HepG2 (cell line): Measurements from ENCODE around the gene NGEF. TPM values are rescaled to one million over a fixed set of nuclear protein-coding genes. Genes with fewer than 3 reads are reported as not detected.

ENCODE experiments used
- CHD2 ChIP-seq: IDR thresholded peaks from 2 replicates; pipeline ENCODE4 v1.6.1; 2011; ENCODE audit warnings: low read depth, low read length, improper control_type of control experiment
- MXI1 ChIP-seq: IDR thresholded peaks from 3 replicates; pipeline ENCODE4 v1.6.1; 2012; ENCODE audit warnings: low read depth, low read length, inconsistent platforms, borderline replicate concordance
- NAIF1 ChIP-seq: sonication (generic); formaldehyde crosslinking; IDR thresholded peaks from 2 replicates; pipeline ENCODE4 v1.5.0; 2020; ENCODE audit warnings: mild to moderate bottlenecking, missing genetic modification reagents, borderline replicate concordance
- ZBTB8A ChIP-seq: sonication (generic); formaldehyde crosslinking; IDR thresholded peaks from 2 replicates; pipeline ENCODE4 v1.4.0; 2020; ENCODE audit warnings: mild to moderate bottlenecking, low read depth, missing genetic modification reagents, borderline replicate concordance
- ZNF17 ChIP-seq: sonication (generic); formaldehyde crosslinking; IDR thresholded peaks from 2 replicates; pipeline ENCODE4 v1.5.0; 2020; ENCODE audit warnings: mild to moderate bottlenecking, missing genetic modification reagents
- ZNF230 ChIP-seq: sonication (generic); formaldehyde crosslinking; IDR thresholded peaks from 2 replicates; pipeline ENCODE4 v1.4.0; 2020; ENCODE audit warnings: mild to moderate bottlenecking, missing genetic modification reagents
- ZNF33B ChIP-seq: sonication (generic); formaldehyde crosslinking; IDR thresholded peaks from 2 replicates; pipeline ENCODE4 v1.5.1; 2020; ENCODE audit warnings: mild to moderate bottlenecking, missing genetic modification reagents
- polyA plus RNA-seq, 8 experiments: library from polyadenylated mRNA; depleted of rRNA in 3 of 8; stranded (reverse) in 7 of 8; unstranded in 1 of 8; fragments of >200 nt; fragmentation: Illumina TruSeq in 4 of 8; extraction: Trizol in 4 of 8; gene quantifications; 2 replicates each; pipeline versions ENCODE4 v1.2.1 to v1.2.3, GENCODE V29; 2011 to 2016; ENCODE audit warnings: low read depth in 4 of 8, missing spikeins in 1 of 8, mixed read lengths in 1 of 8; ENCODE audit not compliant: insufficient read depth in 1 of 8
- total RNA-seq, 5 experiments: library from RNA; depleted of rRNA; stranded (reverse); fragments of >200 nt; fragmentation: Illumina TruSeq; extraction: Trizol; gene quantifications; 2 replicates each; pipeline ENCODE4 v1.2.3, GENCODE V29; 2016; ENCODE audit warnings: low read depth in 1 of 5
- TF ChIP-seq, protein P1 (sequence below): sonication (generic); formaldehyde crosslinking; IDR thresholded peaks from 2 replicates; pipeline ENCODE4 v1.8.1; 2022; ENCODE audit warnings: mild to moderate bottlenecking, missing genetic modification reagents
- TF ChIP-seq, protein P2 (sequence below): sonication (generic); formaldehyde crosslinking; IDR thresholded peaks from 2 replicates; pipeline ENCODE4 v1.5.1; 2020; ENCODE audit warnings: mild to moderate bottlenecking, moderate library complexity, missing genetic modification reagents
- TF ChIP-seq, protein P3 (sequence below): IDR thresholded peaks from 2 replicates; pipeline ENCODE4 v1.6.1; 2016; ENCODE audit warnings: mild to moderate bottlenecking
- TF ChIP-seq, protein P4 (sequence below): sonication (generic); formaldehyde crosslinking; IDR thresholded peaks from 2 replicates; pipeline ENCODE4 v1.4.0; 2020; ENCODE audit warnings: missing genetic modification reagents
- TF ChIP-seq, protein P5 (sequence below): sonication (generic); formaldehyde crosslinking; IDR thresholded peaks from 2 replicates; pipeline ENCODE4 v1.8.0; 2022; ENCODE audit warnings: mild to moderate bottlenecking, missing genetic modification reagents
- TF ChIP-seq, protein P6 (sequence below): sonication (generic); formaldehyde crosslinking; IDR thresholded peaks from 2 replicates; pipeline ENCODE4 v1.5.0; 2020; ENCODE audit warnings: missing genetic modification reagents

NGEF gene
- total and polyA plus RNA-seq, 2 of the 13 experiments (the other 11 are each of a cell fraction or from before 2014, with no cell fraction given) = 14.4 to 36.9 TPM

DNA sequence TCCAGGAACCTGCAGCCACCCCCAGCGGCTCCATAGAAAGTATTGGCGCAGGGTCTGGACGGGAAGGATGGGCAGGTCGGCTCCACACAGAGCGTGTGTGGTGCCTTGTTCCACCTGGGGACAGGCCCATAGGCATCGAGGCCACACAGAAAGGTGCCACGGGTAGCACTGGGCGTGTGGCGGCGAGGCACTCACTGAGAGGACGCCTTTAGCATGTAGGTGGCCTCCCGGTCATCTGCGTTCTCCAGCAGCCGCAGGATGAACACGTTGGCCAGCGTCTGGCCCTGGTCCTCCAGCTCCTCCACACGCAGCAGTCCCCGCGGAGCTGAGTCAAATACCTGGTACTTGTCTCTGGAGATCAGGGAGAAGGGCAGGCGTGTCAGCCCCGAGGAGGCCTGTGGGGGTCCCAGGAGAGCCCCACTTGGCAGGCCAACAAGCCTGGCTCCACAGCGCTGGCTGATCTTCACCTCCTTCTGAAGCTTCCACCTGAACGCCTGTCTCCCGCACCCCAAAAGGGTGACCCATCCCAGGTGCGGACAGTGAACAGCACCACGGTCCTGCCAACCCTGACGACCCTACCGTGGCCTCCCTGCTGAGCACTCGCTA is 129.8 kb downstream of the NGEF start (continued):
- TF ChIP-seq, protein P1, sequence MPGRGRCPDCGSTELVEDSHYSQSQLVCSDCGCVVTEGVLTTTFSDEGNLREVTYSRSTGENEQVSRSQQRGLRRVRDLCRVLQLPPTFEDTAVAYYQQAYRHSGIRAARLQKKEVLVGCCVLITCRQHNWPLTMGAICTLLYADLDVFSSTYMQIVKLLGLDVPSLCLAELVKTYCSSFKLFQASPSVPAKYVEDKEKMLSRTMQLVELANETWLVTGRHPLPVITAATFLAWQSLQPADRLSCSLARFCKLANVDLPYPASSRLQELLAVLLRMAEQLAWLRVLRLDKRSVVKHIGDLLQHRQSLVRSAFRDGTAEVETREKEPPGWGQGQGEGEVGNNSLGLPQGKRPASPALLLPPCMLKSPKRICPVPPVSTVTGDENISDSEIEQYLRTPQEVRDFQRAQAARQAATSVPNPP (CRISPR knock-in tag) = no peak
- TF ChIP-seq ZNF230 (no peak), ZNF33B (no peak), NAIF1 (CRISPR knock-in tag) (no peak), ZBTB8A (CRISPR knock-in tag) (no peak), MXI1 (no peak), ZNF17 (CRISPR knock-in tag) (no peak), CHD2 (no peak)
- TF ChIP-seq, protein P2, sequence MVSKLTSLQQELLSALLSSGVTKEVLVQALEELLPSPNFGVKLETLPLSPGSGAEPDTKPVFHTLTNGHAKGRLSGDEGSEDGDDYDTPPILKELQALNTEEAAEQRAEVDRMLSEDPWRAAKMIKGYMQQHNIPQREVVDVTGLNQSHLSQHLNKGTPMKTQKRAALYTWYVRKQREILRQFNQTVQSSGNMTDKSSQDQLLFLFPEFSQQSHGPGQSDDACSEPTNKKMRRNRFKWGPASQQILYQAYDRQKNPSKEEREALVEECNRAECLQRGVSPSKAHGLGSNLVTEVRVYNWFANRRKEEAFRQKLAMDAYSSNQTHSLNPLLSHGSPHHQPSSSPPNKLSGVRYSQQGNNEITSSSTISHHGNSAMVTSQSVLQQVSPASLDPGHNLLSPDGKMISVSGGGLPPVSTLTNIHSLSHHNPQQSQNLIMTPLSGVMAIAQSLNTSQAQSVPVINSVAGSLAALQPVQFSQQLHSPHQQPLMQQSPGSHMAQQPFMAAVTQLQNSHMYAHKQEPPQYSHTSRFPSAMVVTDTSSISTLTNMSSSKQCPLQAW = no peak
- TF ChIP-seq, protein P3, sequence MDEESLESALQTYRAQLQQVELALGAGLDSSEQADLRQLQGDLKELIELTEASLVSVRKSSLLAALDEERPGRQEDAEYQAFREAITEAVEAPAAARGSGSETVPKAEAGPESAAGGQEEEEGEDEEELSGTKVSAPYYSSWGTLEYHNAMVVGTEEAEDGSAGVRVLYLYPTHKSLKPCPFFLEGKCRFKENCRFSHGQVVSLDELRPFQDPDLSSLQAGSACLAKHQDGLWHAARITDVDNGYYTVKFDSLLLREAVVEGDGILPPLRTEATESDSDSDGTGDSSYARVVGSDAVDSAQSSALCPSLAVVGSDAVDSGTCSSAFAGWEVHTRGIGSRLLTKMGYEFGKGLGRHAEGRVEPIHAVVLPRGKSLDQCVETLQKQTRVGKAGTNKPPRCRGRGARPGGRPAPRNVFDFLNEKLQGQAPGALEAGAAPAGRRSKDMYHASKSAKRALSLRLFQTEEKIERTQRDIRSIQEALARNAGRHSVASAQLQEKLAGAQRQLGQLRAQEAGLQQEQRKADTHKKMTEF = no peak
- TF ChIP-seq, protein P4, sequence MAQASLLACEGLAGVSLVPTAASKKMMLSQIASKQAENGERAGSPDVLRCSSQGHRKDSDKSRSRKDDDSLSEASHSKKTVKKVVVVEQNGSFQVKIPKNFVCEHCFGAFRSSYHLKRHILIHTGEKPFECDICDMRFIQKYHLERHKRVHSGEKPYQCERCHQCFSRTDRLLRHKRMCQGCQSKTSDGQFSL (CRISPR knock-in tag) = no peak
- TF ChIP-seq, protein P5, sequence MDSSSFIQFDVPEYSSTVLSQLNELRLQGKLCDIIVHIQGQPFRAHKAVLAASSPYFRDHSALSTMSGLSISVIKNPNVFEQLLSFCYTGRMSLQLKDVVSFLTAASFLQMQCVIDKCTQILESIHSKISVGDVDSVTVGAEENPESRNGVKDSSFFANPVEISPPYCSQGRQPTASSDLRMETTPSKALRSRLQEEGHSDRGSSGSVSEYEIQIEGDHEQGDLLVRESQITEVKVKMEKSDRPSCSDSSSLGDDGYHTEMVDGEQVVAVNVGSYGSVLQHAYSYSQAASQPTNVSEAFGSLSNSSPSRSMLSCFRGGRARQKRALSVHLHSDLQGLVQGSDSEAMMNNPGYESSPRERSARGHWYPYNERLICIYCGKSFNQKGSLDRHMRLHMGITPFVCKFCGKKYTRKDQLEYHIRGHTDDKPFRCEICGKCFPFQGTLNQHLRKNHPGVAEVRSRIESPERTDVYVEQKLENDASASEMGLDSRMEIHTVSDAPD (CRISPR knock-in tag) = no peak
- TF ChIP-seq, protein P6, sequence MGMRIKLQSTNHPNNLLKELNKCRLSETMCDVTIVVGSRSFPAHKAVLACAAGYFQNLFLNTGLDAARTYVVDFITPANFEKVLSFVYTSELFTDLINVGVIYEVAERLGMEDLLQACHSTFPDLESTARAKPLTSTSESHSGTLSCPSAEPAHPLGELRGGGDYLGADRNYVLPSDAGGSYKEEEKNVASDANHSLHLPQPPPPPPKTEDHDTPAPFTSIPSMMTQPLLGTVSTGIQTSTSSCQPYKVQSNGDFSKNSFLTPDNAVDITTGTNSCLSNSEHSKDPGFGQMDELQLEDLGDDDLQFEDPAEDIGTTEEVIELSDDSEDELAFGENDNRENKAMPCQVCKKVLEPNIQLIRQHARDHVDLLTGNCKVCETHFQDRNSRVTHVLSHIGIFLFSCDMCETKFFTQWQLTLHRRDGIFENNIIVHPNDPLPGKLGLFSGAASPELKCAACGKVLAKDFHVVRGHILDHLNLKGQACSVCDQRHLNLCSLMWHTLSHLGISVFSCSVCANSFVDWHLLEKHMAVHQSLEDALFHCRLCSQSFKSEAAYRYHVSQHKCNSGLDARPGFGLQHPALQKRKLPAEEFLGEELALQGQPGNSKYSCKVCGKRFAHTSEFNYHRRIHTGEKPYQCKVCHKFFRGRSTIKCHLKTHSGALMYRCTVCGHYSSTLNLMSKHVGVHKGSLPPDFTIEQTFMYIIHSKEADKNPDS (CRISPR knock-in tag) = no peak
